Measurements from ENCODE around the gene WASF3. TPM values are rescaled to one million over a fixed set of nuclear protein-coding genes. Genes with fewer than 3 reads are reported as not detected.

The WASF3 gene
- total RNA-seq, 3 donors from 2014 or later (not counting 1 experiment from before 2014, with no cell fraction given), result 0.61 TPM; not detected in 2

- no peak overlapping the region for H3K27ac ChIP-seq (ENCODE audit: low read length)
- H3K4me3 Mint-ChIP-seq, result no peak overlapping the region
- intact Hi-C loops (cut with micrococcal nuclease), result no loop called here
- no peaks in the 10 kb centered on the region for H3K4me1 ChIP-seq (ENCODE audit: control insufficient read depth, insufficient read depth, low read length)
- no peak overlapping the region for H3K27ac Mint-ChIP-seq
- ATAC-seq (no peak), DNase-seq (no peak)
- WGBS (ENCODE audit: insufficient coverage), result 92% methylated on average over 8 of the region's 8 CpGs
- peaks cover 17 to 21% of the 10 kb centered on the region in 2 donors for H3K27me3 Mint-ChIP-seq (ENCODE audit: low read depth in 2 of 2)
- H3K9me3 ChIP-seq (ENCODE audit: control insufficient read depth, insufficient read depth, low read length), result no peaks in the 10 kb centered on the region
- H3K9me3 Mint-ChIP-seq, result peaks cover 0 to 7% of the 10 kb centered on the region in 2 donors
- H3K4me3 ChIP-seq (ENCODE audit: low read length), result no peak overlapping the region
- TF ChIP-seq, protein P1, sequence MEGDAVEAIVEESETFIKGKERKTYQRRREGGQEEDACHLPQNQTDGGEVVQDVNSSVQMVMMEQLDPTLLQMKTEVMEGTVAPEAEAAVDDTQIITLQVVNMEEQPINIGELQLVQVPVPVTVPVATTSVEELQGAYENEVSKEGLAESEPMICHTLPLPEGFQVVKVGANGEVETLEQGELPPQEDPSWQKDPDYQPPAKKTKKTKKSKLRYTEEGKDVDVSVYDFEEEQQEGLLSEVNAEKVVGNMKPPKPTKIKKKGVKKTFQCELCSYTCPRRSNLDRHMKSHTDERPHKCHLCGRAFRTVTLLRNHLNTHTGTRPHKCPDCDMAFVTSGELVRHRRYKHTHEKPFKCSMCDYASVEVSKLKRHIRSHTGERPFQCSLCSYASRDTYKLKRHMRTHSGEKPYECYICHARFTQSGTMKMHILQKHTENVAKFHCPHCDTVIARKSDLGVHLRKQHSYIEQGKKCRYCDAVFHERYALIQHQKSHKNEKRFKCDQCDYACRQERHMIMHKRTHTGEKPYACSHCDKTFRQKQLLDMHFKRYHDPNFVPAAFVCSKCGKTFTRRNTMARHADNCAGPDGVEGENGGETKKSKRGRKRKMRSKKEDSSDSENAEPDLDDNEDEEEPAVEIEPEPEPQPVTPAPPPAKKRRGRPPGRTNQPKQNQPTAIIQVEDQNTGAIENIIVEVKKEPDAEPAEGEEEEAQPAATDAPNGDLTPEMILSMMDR (IDR thresholded peaks at IDR 0.05), result no peak
- H3K27me3 ChIP-seq (ENCODE audit: control insufficient read depth, insufficient read depth, low read length), result peaks cover 3% of the 10 kb centered on the region
- H3K36me3 ChIP-seq (ENCODE audit: control insufficient read depth, insufficient read depth, low read length), result no peaks in the 10 kb centered on the region
- H3K36me3 Mint-ChIP-seq, result no peaks in the 10 kb centered on the region
- no peaks in the 10 kb centered on the region for H3K4me1 Mint-ChIP-seq
Observed at GRCh38 chr13:26594363-26594762, 36.9 kb downstream of the WASF3 start.

GRCh38 chr13:26596458-26596857 is 39.0 kb downstream of the WASF3 start:
- intact Hi-C loops (cut with micrococcal nuclease), result no loop called here
- Mint-ChIP-seq H3K9me3 (peaks cover 0 to 7% of the 10 kb centered on the region in 2 donors), H3K36me3 (no peaks in the 10 kb centered on the region), H3K4me3 (no peak overlapping the region), H3K27ac (no peak overlapping the region), H3K4me1 (no peaks in the 10 kb centered on the region), H3K27me3 (ENCODE audit: low read depth in 2 of 2) (peaks cover 10 to 14% of the 10 kb centered on the region in 2 donors)
- DNase-seq, result no peak
- WGBS (ENCODE audit: insufficient coverage), result 92% methylated on average over 1 of the region's 2 CpGs
- no peaks in the 10 kb centered on the region for H3K36me3 ChIP-seq (ENCODE audit: control insufficient read depth, insufficient read depth, low read length)
- H3K27ac ChIP-seq (ENCODE audit: low read length), result no peak overlapping the region
- peaks cover 2% of the 10 kb centered on the region for H3K27me3 ChIP-seq (ENCODE audit: control insufficient read depth, insufficient read depth, low read length)
- TF ChIP-seq, protein P1 (IDR thresholded peaks at IDR 0.05), result no peak
- no peaks in the 10 kb centered on the region for H3K4me1 ChIP-seq (ENCODE audit: control insufficient read depth, insufficient read depth, low read length)
- no peak overlapping the region for H3K4me3 ChIP-seq (ENCODE audit: low read length)
- ATAC-seq, result no peak
- H3K9me3 ChIP-seq (ENCODE audit: control insufficient read depth, insufficient read depth, low read length), result no peaks in the 10 kb centered on the region

- TF ChIP-seq, protein P1 (IDR thresholded peaks at IDR 0.05), result no peak
- H3K4me1 Mint-ChIP-seq, result peaks cover 0 to 4% of the 10 kb centered on the region in 2 donors
- WGBS (ENCODE audit: insufficient coverage), result 67% methylated on average over 1 of the region's 1 CpG
- H3K36me3 Mint-ChIP-seq, result no peaks in the 10 kb centered on the region
- no peak for ATAC-seq
- no peak for DNase-seq
- Histone ChIP-seq H3K9me3 (ENCODE audit: control insufficient read depth, insufficient read depth, low read length) (no peaks in the 10 kb centered on the region), H3K4me1 (ENCODE audit: control insufficient read depth, insufficient read depth, low read length) (no peaks in the 10 kb centered on the region), H3K27me3 (ENCODE audit: control insufficient read depth, insufficient read depth, low read length) (peaks cover 2% of the 10 kb centered on the region), H3K36me3 (ENCODE audit: control insufficient read depth, insufficient read depth, low read length) (no peaks in the 10 kb centered on the region), H3K27ac (ENCODE audit: low read length) (no peak overlapping the region), H3K4me3 (ENCODE audit: low read length) (no peak overlapping the region)
- intact Hi-C loops (cut with micrococcal nuclease), result no loop called here
- H3K27me3 Mint-ChIP-seq (ENCODE audit: low read depth in 2 of 2), result peaks cover 10 to 12% of the 10 kb centered on the region in 2 donors
- H3K4me3 Mint-ChIP-seq, result no peak overlapping the region
- H3K27ac Mint-ChIP-seq, result no peak overlapping the region
- H3K9me3 Mint-ChIP-seq, result peaks cover 0 to 7% of the 10 kb centered on the region in 2 donors
Observed at GRCh38 chr13:26599403-26599802, 41.9 kb downstream of the WASF3 start.

GRCh38 chr13:26599860-26600259 is 42.4 kb downstream of the WASF3 start:
- no peak overlapping the region for H3K27ac Mint-ChIP-seq
- H3K36me3 Mint-ChIP-seq, result no peaks in the 10 kb centered on the region
- H3K4me1 ChIP-seq (ENCODE audit: control insufficient read depth, insufficient read depth, low read length), result no peaks in the 10 kb centered on the region
- peaks cover 0 to 7% of the 10 kb centered on the region in 2 donors for H3K9me3 Mint-ChIP-seq
- DNase-seq, result no peak
- TF ChIP-seq, protein P1 (IDR thresholded peaks at IDR 0.05), result no peak
- H3K27ac ChIP-seq (ENCODE audit: low read length), result no peak overlapping the region
- no peak for ATAC-seq
- no peaks in the 10 kb centered on the region for H3K9me3 ChIP-seq (ENCODE audit: control insufficient read depth, insufficient read depth, low read length)
- H3K27me3 Mint-ChIP-seq (ENCODE audit: low read depth in 2 of 2), result peaks cover 6 to 8% of the 10 kb centered on the region in 2 donors
- H3K27me3 ChIP-seq (ENCODE audit: control insufficient read depth, insufficient read depth, low read length), result peaks cover 2% of the 10 kb centered on the region
- WGBS (ENCODE audit: insufficient coverage), result no CpG with 5 or more reads among the region's 1 CpG
- intact Hi-C loops (cut with micrococcal nuclease), result no loop called here
- H3K4me1 Mint-ChIP-seq, result peaks cover 0 to 4% of the 10 kb centered on the region in 2 donors
- H3K4me3 ChIP-seq (ENCODE audit: low read length), result no peak overlapping the region
- no peaks in the 10 kb centered on the region for H3K36me3 ChIP-seq (ENCODE audit: control insufficient read depth, insufficient read depth, low read length)
- H3K4me3 Mint-ChIP-seq, result no peak overlapping the region

Data from natural killer cell (primary cell).